ENCODE data around the gene ARHGAP42. TPM values are rescaled to one million over a fixed set of nuclear protein-coding genes. Genes with fewer than 3 reads are reported as not detected.

The ARHGAP42 gene
- total RNA-seq, 6 experiments from 2014 or later, result 1.1 to 3.1 (median 2.3) TPM

- H3K4me1 Mint-ChIP-seq (ENCODE audit: low read depth), result peaks cover 5% of the 10 kb centered on the region; the same call in 1 of the 2 replicates
- no peak overlapping the region for H3K4me3 Mint-ChIP-seq
- H3K36me3 Mint-ChIP-seq (ENCODE audit: low read depth), result no peaks in the 10 kb centered on the region
- no peak overlapping the region for H3K27ac Mint-ChIP-seq
- DNase-seq, result no peak
- no peaks in the 10 kb centered on the region for H3K27me3 Mint-ChIP-seq (ENCODE audit: insufficient read depth)
- TF ChIP-seq, protein P1, sequence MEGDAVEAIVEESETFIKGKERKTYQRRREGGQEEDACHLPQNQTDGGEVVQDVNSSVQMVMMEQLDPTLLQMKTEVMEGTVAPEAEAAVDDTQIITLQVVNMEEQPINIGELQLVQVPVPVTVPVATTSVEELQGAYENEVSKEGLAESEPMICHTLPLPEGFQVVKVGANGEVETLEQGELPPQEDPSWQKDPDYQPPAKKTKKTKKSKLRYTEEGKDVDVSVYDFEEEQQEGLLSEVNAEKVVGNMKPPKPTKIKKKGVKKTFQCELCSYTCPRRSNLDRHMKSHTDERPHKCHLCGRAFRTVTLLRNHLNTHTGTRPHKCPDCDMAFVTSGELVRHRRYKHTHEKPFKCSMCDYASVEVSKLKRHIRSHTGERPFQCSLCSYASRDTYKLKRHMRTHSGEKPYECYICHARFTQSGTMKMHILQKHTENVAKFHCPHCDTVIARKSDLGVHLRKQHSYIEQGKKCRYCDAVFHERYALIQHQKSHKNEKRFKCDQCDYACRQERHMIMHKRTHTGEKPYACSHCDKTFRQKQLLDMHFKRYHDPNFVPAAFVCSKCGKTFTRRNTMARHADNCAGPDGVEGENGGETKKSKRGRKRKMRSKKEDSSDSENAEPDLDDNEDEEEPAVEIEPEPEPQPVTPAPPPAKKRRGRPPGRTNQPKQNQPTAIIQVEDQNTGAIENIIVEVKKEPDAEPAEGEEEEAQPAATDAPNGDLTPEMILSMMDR (IDR thresholded peaks at IDR 0.05), result no peak
- H3K9me3 Mint-ChIP-seq, result no peaks in the 10 kb centered on the region
Observed at GRCh38 chr11:100961633-100962032, 274.5 kb downstream of the ARHGAP42 start.

GRCh38 chr11:100963375-100963774 is 276.3 kb downstream of the ARHGAP42 start:
- Mint-ChIP-seq H3K9me3 (no peaks in the 10 kb centered on the region), H3K27ac (no peak overlapping the region), H3K4me1 (ENCODE audit: low read depth) (peaks cover 5% of the 10 kb centered on the region; the same call in 1 of the 2 replicates), H3K4me3 (no peak overlapping the region), H3K27me3 (ENCODE audit: insufficient read depth) (no peaks in the 10 kb centered on the region), H3K36me3 (ENCODE audit: low read depth) (no peaks in the 10 kb centered on the region)
- DNase-seq, result no peak
- TF ChIP-seq, protein P1 (IDR thresholded peaks at IDR 0.05), result no peak

- Mint-ChIP-seq H3K36me3 (ENCODE audit: low read depth) (no peaks in the 10 kb centered on the region), H3K27ac (no peak overlapping the region), H3K4me3 (no peak overlapping the region), H3K9me3 (peaks cover 3% of the 10 kb centered on the region), H3K4me1 (ENCODE audit: low read depth) (peaks cover 5% of the 10 kb centered on the region), H3K27me3 (ENCODE audit: insufficient read depth) (no peaks in the 10 kb centered on the region)
- TF ChIP-seq, protein P1 (IDR thresholded peaks at IDR 0.05), result no peak
- no peak for DNase-seq
Observed at GRCh38 chr11:100964435-100964834, 277.3 kb downstream of the ARHGAP42 start.

- no peak overlapping the region for H3K27ac Mint-ChIP-seq
- no peak for DNase-seq
- H3K9me3 Mint-ChIP-seq, result peaks cover 5% of the 10 kb centered on the region
- TF ChIP-seq, protein P1 (IDR thresholded peaks at IDR 0.05), result no peak
- peaks cover 14% of the 10 kb centered on the region for H3K4me1 Mint-ChIP-seq (ENCODE audit: low read depth)
- no peaks in the 10 kb centered on the region for H3K27me3 Mint-ChIP-seq (ENCODE audit: insufficient read depth)
- no peak overlapping the region for H3K4me3 Mint-ChIP-seq
- no peaks in the 10 kb centered on the region for H3K36me3 Mint-ChIP-seq (ENCODE audit: low read depth)
Observed at GRCh38 chr11:100965346-100965745, 278.3 kb downstream of the ARHGAP42 start.

DNA sequence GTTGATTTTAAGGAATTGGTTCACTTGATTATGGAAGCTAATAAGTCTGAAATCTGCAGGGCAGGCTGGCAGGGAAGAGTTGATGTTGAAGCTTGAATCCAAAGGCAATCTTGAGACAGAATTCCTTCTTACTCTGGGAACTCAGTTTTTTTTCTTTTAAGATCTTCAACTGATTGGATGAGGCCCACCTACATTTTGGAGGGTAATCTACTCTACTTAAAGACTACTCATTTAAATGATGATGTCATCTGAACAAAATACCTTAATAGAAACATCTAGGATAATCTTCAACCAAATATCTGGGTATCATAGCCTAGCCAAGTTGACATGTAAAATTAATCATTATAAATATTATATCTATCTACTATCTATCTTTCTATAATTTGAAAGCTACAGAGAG is 279.3 kb downstream of the ARHGAP42 start:
- no peaks in the 10 kb centered on the region for H3K36me3 Mint-ChIP-seq (ENCODE audit: low read depth)
- peaks cover 5% of the 10 kb centered on the region for H3K9me3 Mint-ChIP-seq
- peaks cover 17% of the 10 kb centered on the region for H3K4me1 Mint-ChIP-seq (ENCODE audit: low read depth)
- no peak overlapping the region for H3K4me3 Mint-ChIP-seq
- TF ChIP-seq, protein P1 (IDR thresholded peaks at IDR 0.05), result no peak
- no peaks in the 10 kb centered on the region for H3K27me3 Mint-ChIP-seq (ENCODE audit: insufficient read depth)
- no peak overlapping the region for H3K27ac Mint-ChIP-seq
- DNase-seq, result no peak

- no peak for DNase-seq
- Mint-ChIP-seq H3K4me1 (ENCODE audit: low read depth) (peaks cover 11% of the 10 kb centered on the region; the same call in 1 of the 2 replicates), H3K36me3 (ENCODE audit: low read depth) (no peaks in the 10 kb centered on the region), H3K4me3 (no peak overlapping the region), H3K27ac (no peak overlapping the region), H3K9me3 (peaks cover 5% of the 10 kb centered on the region), H3K27me3 (ENCODE audit: insufficient read depth) (no peaks in the 10 kb centered on the region)
- TF ChIP-seq, protein P1 (IDR thresholded peaks at IDR 0.05), result no peak
Observed at GRCh38 chr11:100969008-100969407, 281.9 kb downstream of the ARHGAP42 start.

Data from HFFc6 (cell line).